ENCODE data around the gene GBGT1. TPM values are rescaled to one million over a fixed set of nuclear protein-coding genes. Genes with fewer than 3 reads are reported as not detected.

Gene GBGT1
- total RNA-seq, 4 donors from 2014 or later = 11.3 to 18.0 (median 15.6) TPM

DNA sequence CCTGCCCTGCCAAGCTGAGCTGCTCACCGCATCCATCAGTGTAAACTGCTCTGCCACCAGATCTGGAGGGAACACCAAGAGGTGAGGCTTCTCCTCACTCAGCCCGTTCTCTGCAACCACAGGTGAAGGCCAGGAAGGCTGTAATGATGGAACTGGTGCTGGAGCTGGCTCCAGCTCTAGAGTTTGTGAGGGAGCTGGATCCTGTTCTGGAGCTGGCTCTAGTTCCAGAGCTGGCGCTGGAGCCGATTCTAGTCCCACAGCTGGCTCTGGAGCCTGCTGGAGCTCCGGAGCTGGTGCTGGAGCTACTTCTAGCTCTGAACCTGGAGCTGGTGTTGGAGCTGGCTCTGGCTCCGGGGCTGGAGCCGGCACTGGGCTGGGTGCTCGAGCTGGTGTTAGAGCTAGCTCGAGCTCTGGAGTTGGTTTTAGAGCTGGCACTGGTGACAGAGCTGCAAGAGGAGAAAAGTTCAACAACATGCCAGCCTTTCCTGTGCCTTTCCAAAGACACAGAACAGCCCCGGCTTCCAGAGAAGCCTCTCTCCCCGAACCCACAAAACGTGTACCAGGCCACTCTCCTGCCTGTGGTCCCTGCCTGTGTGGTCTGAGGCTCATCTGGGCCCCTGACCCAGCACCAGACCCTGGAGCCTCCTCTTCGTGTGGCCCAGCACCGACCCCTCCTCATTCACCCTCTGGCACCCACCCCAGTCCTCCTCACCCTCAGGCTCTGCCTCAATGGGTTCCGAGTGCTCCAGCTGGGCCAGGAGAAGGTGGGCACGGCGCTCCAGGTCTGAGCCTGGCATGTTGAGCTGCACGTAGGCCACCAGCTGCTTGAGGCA, 55.5 kb downstream of the GBGT1 start:
- H3K9me3 ChIP-seq = no peaks in the 10 kb centered on the region
- TF ChIP-seq POLR2A (IDR thresholded peaks at IDR 0.05) (no peak), EP300 (IDR thresholded peaks at IDR 0.05) (no peak), POLR2AphosphoS5 (IDR thresholded peaks at IDR 0.05) (no peak)
- TF ChIP-seq, protein P1, sequence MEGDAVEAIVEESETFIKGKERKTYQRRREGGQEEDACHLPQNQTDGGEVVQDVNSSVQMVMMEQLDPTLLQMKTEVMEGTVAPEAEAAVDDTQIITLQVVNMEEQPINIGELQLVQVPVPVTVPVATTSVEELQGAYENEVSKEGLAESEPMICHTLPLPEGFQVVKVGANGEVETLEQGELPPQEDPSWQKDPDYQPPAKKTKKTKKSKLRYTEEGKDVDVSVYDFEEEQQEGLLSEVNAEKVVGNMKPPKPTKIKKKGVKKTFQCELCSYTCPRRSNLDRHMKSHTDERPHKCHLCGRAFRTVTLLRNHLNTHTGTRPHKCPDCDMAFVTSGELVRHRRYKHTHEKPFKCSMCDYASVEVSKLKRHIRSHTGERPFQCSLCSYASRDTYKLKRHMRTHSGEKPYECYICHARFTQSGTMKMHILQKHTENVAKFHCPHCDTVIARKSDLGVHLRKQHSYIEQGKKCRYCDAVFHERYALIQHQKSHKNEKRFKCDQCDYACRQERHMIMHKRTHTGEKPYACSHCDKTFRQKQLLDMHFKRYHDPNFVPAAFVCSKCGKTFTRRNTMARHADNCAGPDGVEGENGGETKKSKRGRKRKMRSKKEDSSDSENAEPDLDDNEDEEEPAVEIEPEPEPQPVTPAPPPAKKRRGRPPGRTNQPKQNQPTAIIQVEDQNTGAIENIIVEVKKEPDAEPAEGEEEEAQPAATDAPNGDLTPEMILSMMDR (IDR thresholded peaks at IDR 0.05) = no peak
- H3K4me1 ChIP-seq = peaks cover 0 to 26% (median 10%) of the 10 kb centered on the region in 3 donors
- peaks cover 0 to 90% of the 10 kb centered on the region in 2 donors for H3K36me3 ChIP-seq
- no peak for ATAC-seq
- no peaks in the 10 kb centered on the region for H3K27me3 ChIP-seq
- WGBS, 2 donors (ENCODE audit: low coverage in 1 of 2) = 90% methylated on average over 2 of the region's 18 CpGs
- H3K4me3 ChIP-seq = no peak overlapping the region
- H3K27ac ChIP-seq = no peak overlapping the region

GRCh38 chr9:133107245-133107722, 56.4 kb downstream of the GBGT1 start:
- no peak for ATAC-seq
- Histone ChIP-seq H3K4me1 (peaks cover 0 to 17% (median under 1%) of the 10 kb centered on the region in 3 donors), H3K27me3 (no peaks in the 10 kb centered on the region), H3K36me3 (peaks cover 0 to 99% of the 10 kb centered on the region in 2 donors), H3K27ac (no peak overlapping the region), H3K4me3 (no peak overlapping the region), H3K9me3 (no peaks in the 10 kb centered on the region)
- no peak for TF ChIP-seq POLR2A (IDR thresholded peaks at IDR 0.05)
- no peak for TF ChIP-seq EP300 (IDR thresholded peaks at IDR 0.05)
- WGBS, 2 donors (ENCODE audit: low coverage in 1 of 2) = no CpG with 5 or more reads among the region's 13 CpGs

GRCh38 chr9:133106511-133107244, 57.0 kb downstream of the GBGT1 start:
- Histone ChIP-seq H3K36me3 (peaks cover 0 to 100% of the 10 kb centered on the region in 2 donors), H3K27ac (no peak overlapping the region), H3K4me1 (peaks cover 0 to 11% (median 0%) of the 10 kb centered on the region in 3 donors), H3K27me3 (no peaks in the 10 kb centered on the region), H3K4me3 (no peak overlapping the region), H3K9me3 (no peaks in the 10 kb centered on the region)
- WGBS, 2 donors (ENCODE audit: low coverage in 1 of 2) = 83% methylated on average over 1 of the region's 17 CpGs; no CpG with 5 or more reads in 1 of the 2 donors
- TF ChIP-seq POLR2A (IDR thresholded peaks at IDR 0.05) (no peak), EP300 (IDR thresholded peaks at IDR 0.05) (no peak), POLR2AphosphoS5 (IDR thresholded peaks at IDR 0.05) (no peak)
- TF ChIP-seq, protein P1 (IDR thresholded peaks at IDR 0.05) = no peak
- ATAC-seq = no peak

- no peak overlapping the region for H3K27ac ChIP-seq
- no peak for ATAC-seq
- no peaks in the 10 kb centered on the region for H3K9me3 ChIP-seq
- TF ChIP-seq POLR2A (IDR thresholded peaks at IDR 0.05) (no peak), POLR2AphosphoS5 (IDR thresholded peaks at IDR 0.05) (no peak), EP300 (IDR thresholded peaks at IDR 0.05) (no peak)
- TF ChIP-seq, protein P1 (IDR thresholded peaks at IDR 0.05) = no peak
- H3K4me1 ChIP-seq = peaks cover 0 to 9% (median 0%) of the 10 kb centered on the region in 3 donors
- no peak overlapping the region for H3K4me3 ChIP-seq
- 100% methylated on average over 2 of the region's 7 CpGs; no CpG with 5 or more reads in 1 of the 2 donors for WGBS, 2 donors (ENCODE audit: low coverage in 1 of 2)
- peaks cover 0 to 100% of the 10 kb centered on the region in 2 donors for H3K36me3 ChIP-seq
- no peaks in the 10 kb centered on the region for H3K27me3 ChIP-seq
Observed at GRCh38 chr9:133105461-133105770, 58.3 kb downstream of the GBGT1 start.

GRCh38 chr9:133104718-133105460, 58.8 kb downstream of the GBGT1 start:
- no peak overlapping the region for H3K27ac ChIP-seq
- no peaks in the 10 kb centered on the region for H3K27me3 ChIP-seq
- peaks cover 0 to 100% of the 10 kb centered on the region in 2 donors for H3K36me3 ChIP-seq
- H3K9me3 ChIP-seq = no peaks in the 10 kb centered on the region
- no peak for TF ChIP-seq POLR2AphosphoS5 (IDR thresholded peaks at IDR 0.05)
- TF ChIP-seq, protein P1 (IDR thresholded peaks at IDR 0.05) = no peak
- TF ChIP-seq EP300 (IDR thresholded peaks at IDR 0.05) = no peak
- TF ChIP-seq POLR2A (IDR thresholded peaks at IDR 0.05) = no peak
- no peak overlapping the region for H3K4me3 ChIP-seq
- peaks cover 0 to 9% (median 0%) of the 10 kb centered on the region in 3 donors for H3K4me1 ChIP-seq
- ATAC-seq = no peak
- WGBS, 2 donors (ENCODE audit: low coverage in 1 of 2) = 53 to 70% methylated on average over 3 to 4 of the region's 15 CpGs

Data from gastroesophageal sphincter (tissue), 4 donors.